ENCODE data around the gene ID3. TPM values are rescaled to one million over a fixed set of nuclear protein-coding genes. Genes with fewer than 3 reads are reported as not detected.

ID3 gene
- total and polyA plus RNA-seq, 9 of the 15 experiments (the other 6 are each of a cell fraction or from before 2014, with no cell fraction given) = 6.8 to 59.8 (median 23.5) TPM

GRCh38 chr1:23554127-23554480, 5.2 kb downstream of the ID3 start:
- no peak for ATAC-seq
- ChIA-PET CTCF (ENCODE audit: low intra/inter-chr PET ratio) (no interaction called here), POLR2A (interaction anchor here (0.8 to 2.5 kb wide), 6 partner anchors 9 to 647 kb away, joined by 3 to 8 read pairs (median 5); partner anchors contain the start of gene RPL11)
- Histone ChIP-seq H3K9me1 (ENCODE audit: control insufficient read depth, insufficient read depth, low read length) (no peaks in the 10 kb centered on the region), H4K20me1 (replicated peaks; ENCODE audit: control insufficient read depth, insufficient read depth, low read length) (no peaks in the 10 kb centered on the region), H3K27ac (ENCODE audit: extremely low read depth, low read depth, low read length) (peak overlapping the region; percentile 90), H3K36me3 (ENCODE audit: control insufficient read depth, insufficient read depth, low read length) (peaks cover 19% of the 10 kb centered on the region), H3K4me2 (ENCODE audit: insufficient read depth, low read length) (peak overlapping the region; percentile 82), H3K9ac (ENCODE audit: insufficient read depth in 1 of 2, low read depth in 2 of 2, low read length in 2 of 2) (peak overlapping the region; percentile 76 to 94), H3K79me2 (ENCODE audit: control insufficient read depth, insufficient read depth, low read length) (peaks cover 39% of the 10 kb centered on the region), H3K4me1 (replicated peaks in 1 of 2; ENCODE audit: control insufficient read depth in 2 of 2, insufficient read depth in 2 of 2, low read length in 2 of 2) (peaks cover 45 to 52% of the 10 kb centered on the region in 2 experiments), H3K27me3 (ENCODE audit: control insufficient read depth in 2 of 2, insufficient read depth in 2 of 2, low read length in 2 of 2) (no peaks in the 10 kb centered on the region), H3K9me3 (replicated peaks; ENCODE audit: control insufficient read depth, insufficient read depth, low read depth, low read length) (no peaks in the 10 kb centered on the region), H3K4me3 (peak overlapping the region; percentile 39), H2AFZ (ENCODE audit: low read depth, low read length) (peak overlapping the region; percentile 90)
- no TSS peak for BruUV-seq (replicated peaks)
- intact Hi-C loops (cut with micrococcal nuclease) (no loop called here), in situ Hi-C loops (cut with MboI) (no loop called here)
- FAIRE-seq = no peak
- DNase-seq (ENCODE audit: extremely low read depth in 1 of 4, low spot score in 3 of 4) = peak in 1 of 4 experiments; percentile 20
- WGBS (ENCODE audit: insufficient coverage, low coverage, missing lambda C conversion rate) = 41% methylated on average over 12 of the region's 12 CpGs
- TF ChIP-seq SMC3 (conservative IDR thresholded peaks at IDR 0.05; ENCODE audit: insufficient read depth, low read depth, low read length) (no peak; the same call in 1 of the 2 replicates), NFATC3 (IDR thresholded peaks at IDR 0.05) (no peak), DPF2 (IDR thresholded peaks at IDR 0.05) (0 out of 2 replicates have a peak, but pooled peaks have one; percentile 30), POLR2B (IDR thresholded peaks at IDR 0.05; ENCODE audit: low read depth, partially characterized antibody) (peak; percentile 43), ZNF583 (CRISPR knock-in tag; IDR thresholded peaks at IDR 0.05) (no peak), SMAD3 (CRISPR knock-in tag; conservative IDR thresholded peaks at IDR 0.05) (no peak), TAL1 (IDR thresholded peaks at IDR 0.05) (0 out of 2 replicates have a peak, but pooled peaks have one; percentile 7), SMARCE1 (IDR thresholded peaks at IDR 0.05) (0 out of 2 replicates have a peak, but pooled peaks have one; percentile 41), MBD1 (CRISPR knock-in tag; IDR thresholded peaks at IDR 0.05) (0 out of 2 replicates have a peak, but pooled peaks have one; percentile 67), MYC (IDR thresholded peaks at IDR 0.05; ENCODE audit: low read depth, low read length) (no peak), MYC (CRISPR knock-in tag; IDR thresholded peaks at IDR 0.05; ENCODE audit: borderline replicate concordance, low read depth) (0 out of 2 replicates have a peak, but pooled peaks have one; percentile 69), ZNF165 (CRISPR knock-in tag; IDR thresholded peaks at IDR 0.05; ENCODE audit: borderline replicate concordance) (no peak), ZNF274 (IDR thresholded peaks at IDR 0.05; ENCODE audit: borderline replicate concordance, low read depth, low read length) (no peak), ILK (tag; IDR thresholded peaks at IDR 0.05; ENCODE audit: borderline replicate concordance, low read depth) (no peak), ZNF695 (CRISPR knock-in tag; IDR thresholded peaks at IDR 0.05) (no peak), NR2F6 (CRISPR knock-in tag; IDR thresholded peaks at IDR 0.05) (no peak), NR2C1 (IDR thresholded peaks at IDR 0.05) (no peak), NR2C1 (tag; IDR thresholded peaks at IDR 0.05) (peak; percentile 40; the same call in 1 of the 2 replicates), GTF2B (IDR thresholded peaks at IDR 0.05; ENCODE audit: extremely low read depth, insufficient read length) (no peak)
